Measurements from ENCODE around the gene OR13J1.
"Not testable (repeated sequence)": the region's sequence is repeated elsewhere in the genome, so short reads cannot be mapped to it uniquely, and the experiment has no call there.

The OR13J1 gene, protein sequence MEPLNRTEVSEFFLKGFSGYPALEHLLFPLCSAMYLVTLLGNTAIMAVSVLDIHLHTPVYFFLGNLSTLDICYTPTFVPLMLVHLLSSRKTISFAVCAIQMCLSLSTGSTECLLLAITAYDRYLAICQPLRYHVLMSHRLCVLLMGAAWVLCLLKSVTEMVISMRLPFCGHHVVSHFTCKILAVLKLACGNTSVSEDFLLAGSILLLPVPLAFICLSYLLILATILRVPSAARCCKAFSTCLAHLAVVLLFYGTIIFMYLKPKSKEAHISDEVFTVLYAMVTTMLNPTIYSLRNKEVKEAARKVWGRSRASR

DNA sequence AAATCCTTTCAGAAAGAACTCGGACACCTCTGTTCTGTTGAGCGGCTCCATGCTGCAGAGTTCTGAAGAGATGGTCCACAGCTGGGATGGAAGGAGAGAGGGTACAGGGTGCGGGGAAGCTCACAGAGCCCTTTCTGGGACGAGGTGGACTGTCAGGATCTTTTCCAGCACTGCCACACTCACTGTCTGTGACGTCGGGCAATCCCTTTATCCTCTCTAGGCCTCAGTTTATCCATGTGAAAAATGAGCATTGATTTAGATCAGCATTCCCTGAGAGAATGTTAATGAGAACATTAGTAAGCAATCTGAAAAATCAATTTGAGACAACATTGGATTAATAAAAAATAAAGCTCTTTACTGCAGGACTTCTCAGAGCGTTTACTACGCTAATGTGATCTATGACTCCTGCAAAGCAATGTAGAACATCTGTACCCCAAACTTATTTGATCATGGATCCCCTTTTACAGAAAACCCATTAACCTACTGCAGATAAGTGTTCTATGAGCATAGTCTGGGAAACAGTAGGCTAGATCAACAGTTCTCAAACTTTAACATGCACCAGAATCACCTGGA is at the start of gene OR13J1:
TSS of gene OR13J1 (minus strand) at position 51 of the 573 bp plus-strand sequence. CDS start at position 51, 0 bp downstream.
- no peak for DNase-seq

- DNase-seq: no peak
These were observed 49.2 kb upstream of the OR13J1 start for GRCh38 chr9:35919212-35920008.

DNA sequence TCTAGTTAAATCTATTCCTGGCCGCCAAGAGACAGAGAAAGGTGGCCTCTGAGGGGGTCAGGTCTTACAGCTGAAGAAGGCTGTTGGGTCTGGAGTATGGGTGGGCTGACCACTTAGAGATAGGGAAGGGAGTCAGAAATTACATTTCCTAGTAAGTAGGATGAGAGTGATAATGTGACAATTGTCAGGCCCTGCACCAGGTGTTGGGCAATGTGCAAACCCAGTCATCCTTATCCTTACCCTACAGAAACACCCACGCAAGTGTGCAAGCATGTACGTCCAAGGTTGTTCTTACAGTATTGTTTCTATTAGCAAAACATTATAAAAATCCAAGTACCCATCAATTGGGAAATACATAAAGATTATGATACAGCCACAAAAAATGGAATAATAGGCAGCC is 48.6 kb upstream of the OR13J1 start:
- no peak for DNase-seq

DNA sequence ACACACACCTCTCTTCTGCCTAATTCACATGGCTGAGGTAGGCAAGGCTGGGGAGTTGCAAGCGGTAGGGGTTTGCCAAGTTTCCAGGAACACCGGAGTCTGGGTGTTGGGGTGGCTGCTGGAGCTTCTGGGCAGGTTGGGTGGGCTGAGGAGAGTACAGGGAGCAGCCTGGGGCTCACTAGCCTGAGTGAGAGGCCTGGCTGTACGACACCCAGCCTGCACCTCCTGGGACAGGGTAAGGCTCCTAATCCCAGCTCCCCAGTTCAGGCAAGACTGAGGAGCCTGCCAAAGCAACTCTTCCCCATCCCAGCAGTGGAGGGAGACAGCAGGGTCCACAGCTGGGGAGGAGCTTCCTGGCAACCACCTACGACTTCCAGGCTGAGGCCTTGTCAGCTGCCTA is 47.1 kb upstream of the OR13J1 start:
- no peak for DNase-seq

DNA sequence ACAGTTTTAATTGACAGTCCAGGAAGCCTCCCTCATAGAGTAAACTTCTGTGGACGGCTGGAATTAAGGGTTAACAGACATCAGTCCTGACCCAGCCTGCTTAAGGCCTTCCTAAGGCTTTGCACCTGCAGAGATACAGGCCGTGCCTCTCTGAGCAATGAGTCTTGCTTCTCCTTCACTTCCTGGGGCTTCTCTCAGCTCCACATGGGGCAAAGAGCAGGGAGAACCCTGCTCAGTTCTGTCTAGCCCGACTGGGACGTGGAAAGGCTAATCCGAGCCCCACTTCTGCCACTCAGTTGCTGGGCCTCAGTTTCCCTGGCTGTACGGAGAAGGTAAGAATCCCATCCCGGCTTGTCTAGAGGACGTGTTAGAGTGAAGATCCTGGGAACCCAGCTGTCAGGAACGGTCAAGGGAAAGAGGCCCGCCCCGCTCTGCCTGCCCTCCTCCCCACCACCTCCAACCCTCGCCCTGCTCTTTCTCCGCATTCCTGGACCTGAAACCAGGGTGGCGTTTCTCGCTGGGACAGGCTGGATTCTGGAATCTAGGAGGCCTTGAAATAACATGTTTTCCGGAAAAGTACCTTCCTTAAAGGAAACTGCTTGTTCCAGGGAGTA is 45.6 kb upstream of the OR13J1 start:
- DNase-seq: no peak

DNA sequence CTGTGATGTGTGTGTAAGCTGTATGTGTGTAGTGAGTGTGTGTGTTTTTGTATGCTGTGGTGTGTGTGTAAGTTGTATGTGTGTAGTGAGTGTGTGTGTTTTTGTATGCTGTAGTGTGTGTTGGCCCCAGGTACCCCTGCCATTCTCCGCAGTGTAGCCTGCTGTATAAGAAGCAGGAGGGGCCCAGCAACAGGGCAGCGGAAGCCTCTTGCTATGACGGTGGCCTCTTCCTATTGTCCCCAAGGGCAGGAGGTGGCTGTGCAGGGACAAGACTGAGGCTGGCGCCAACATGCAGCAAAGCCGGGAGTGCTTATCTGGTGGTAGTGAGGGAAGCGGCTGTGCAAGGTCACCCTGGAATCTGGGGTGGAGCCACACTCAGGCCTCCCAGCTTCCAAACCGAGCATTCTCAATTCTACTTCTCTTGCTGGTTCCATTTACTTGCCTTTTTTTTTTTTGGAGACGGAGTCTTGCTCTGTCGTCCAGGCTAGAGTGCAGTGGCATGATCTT is 44.2 kb upstream of the OR13J1 start:
- DNase-seq: no peak

GRCh38 chr9:35913429-35913828 is 43.2 kb upstream of the OR13J1 start:
- not testable (repeated sequence) for DNase-seq

DNA sequence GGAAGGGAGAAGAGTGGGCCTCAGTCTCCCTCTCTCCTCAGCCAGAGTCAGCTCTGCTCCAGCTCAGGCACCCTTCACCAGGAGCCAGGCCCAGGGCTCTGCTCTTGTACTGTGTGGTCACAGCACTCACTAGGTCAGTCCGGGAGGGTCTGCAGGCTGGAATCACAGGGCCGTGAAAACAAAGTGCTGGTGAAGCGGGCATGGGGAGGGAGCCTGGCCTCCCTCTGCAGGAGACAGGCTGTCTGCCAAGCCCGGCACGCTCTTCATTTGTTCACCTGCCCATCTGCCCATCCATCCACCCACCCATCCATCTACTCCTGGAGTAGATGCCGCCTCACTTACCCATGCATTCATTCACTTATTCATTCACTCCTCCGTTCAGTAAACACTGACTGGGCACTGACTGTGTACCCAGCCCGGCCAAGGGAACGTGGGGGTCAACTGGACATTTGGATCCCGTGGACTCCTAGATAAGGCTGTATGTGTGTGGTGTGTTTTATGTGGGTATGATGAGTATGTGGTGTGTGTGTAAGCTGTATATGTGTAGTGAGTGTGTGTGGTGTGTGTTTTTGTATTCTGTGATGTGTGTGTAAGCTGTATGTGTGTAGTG is 42.7 kb upstream of the OR13J1 start:
- DNase-seq: no peak

GRCh38 chr9:35911690-35912089 is 41.5 kb upstream of the OR13J1 start:
- DNase-seq: no peak

DNA sequence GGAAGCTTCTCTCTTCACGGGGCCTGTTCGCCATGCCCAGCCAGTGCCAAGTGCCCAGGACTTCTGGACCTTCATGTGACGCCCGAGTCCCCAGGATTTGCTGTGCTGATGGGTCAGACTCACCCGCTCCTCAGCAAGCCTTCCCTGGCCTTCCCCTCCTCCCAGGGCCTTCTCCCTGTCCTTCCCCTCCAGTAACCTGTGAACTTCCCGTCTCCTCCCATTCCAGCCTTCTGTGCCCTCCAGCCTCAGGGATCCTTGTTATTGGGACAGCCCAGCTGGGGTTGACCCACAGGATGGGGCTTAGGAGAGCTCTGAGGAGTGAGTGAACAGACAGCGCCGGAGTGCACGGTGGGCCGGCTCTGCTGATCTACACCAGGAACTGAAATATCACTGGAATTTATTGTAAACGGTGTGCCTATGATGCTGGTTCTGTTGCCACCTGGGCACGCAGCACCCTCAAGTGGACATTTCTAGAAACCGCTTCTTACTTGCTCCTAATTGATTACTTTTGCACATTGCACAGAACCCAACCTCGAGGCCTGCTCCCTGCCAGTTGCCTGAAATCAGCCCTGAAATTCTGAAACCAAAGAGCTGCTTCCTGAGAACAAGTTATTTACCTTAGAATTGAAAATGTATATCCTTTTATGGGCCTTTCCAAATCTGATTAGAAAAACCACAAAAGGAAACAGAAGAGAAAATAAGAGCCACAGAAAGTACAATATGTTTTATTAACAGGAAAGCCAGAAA is 40.6 kb upstream of the OR13J1 start:
- no peak for DNase-seq

DNA sequence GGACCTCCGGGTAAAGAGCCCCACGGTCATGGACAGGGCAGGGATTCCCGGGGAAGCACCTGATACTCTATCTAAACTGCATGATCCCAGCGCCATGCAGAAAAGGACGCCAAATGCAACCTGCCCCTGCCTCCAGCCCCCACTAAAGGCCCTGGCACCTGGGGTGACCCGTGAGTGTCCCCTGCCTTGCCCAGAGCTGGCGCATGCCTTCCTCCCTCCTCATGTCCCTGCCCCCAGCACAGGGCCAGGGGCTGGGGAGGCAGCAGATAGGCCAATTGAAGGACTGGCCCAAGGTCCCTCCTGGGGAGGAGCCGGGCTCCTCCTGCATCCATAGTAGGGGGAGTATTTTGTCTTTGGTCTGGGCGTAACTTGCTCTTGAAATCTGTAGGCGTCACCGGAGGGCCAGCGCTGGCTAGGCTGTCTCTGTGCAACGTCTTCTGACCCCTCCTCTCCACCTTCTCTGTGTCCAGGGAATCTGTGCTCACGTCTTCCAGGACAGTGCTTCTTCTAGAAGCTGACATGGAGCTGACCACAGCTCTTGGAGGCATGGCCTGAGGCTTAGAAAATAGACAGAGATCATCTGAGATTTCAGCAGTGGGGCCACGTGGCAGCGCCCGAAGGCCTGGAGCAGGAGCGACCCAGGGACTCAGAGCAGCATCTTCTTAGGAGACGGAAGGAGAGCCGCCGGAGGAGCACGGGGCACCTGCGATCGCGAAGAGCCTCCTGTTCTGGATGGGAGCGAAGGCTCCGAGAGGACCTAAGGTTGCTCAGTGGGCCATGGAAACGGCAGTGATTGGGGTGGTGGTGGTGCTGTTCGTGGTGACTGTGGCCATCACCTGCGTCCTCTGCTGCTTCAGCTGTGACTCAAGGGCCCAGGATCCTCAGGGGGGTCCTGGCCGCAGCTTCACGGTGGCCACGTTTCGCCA is 39.7 kb upstream of the OR13J1 start:
- no peak for DNase-seq

- no peak for DNase-seq
These were observed 39.1 kb upstream of the OR13J1 start, which contains the start of gene SPAAR for GRCh38 chr9:35909274-35909673. Gene SPAAR (plus strand): TSS chr9:35909490. CDS start chr9:35910464, 974 bp downstream.

GRCh38 chr9:35908504-35909125 is 38.4 kb upstream of the OR13J1 start:
- DNase-seq: peak in 2 of 58 donors; percentile 19 to 54

DNA sequence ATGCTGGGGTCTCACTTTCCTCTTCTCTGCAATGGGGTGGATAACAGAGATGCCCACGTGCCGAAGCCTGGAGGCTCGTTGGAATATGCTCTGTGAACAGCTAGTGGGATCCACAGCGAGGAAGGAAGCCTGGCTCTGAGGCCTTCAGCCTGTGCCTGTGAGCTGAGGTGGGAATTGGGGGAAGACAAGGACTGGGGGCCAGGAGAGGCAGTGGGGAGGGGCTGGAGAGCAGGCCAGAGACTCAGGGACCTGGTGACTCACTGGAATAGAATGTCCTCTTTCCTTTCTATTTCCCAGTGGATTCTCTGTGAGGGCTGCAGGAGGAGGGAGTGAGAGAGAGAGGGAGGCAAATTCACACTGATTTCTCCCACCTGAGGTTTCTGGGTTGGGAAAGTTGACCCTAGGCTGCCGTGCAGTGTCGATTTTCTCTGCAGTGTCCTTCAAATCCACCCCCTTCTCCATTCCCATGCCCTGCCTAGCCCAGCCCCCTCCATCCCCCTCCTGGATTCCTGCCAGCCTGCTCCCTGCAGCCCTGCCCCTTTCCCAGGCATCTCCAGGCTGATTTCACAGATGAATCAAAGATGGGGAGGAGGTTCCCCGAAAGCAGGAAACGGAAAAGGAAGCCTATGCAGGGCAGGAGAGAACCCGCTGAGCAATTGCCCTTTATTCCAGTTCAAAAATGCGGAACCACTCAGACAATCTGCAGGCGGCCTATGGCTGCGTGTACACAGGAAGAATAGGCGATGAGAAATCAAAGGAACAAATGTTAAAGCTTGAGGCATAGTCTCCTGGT is 37.7 kb upstream of the OR13J1 start:
- DNase-seq: peak in 7 of 58 donors; percentile 13 to 54 (median 29)

DNA sequence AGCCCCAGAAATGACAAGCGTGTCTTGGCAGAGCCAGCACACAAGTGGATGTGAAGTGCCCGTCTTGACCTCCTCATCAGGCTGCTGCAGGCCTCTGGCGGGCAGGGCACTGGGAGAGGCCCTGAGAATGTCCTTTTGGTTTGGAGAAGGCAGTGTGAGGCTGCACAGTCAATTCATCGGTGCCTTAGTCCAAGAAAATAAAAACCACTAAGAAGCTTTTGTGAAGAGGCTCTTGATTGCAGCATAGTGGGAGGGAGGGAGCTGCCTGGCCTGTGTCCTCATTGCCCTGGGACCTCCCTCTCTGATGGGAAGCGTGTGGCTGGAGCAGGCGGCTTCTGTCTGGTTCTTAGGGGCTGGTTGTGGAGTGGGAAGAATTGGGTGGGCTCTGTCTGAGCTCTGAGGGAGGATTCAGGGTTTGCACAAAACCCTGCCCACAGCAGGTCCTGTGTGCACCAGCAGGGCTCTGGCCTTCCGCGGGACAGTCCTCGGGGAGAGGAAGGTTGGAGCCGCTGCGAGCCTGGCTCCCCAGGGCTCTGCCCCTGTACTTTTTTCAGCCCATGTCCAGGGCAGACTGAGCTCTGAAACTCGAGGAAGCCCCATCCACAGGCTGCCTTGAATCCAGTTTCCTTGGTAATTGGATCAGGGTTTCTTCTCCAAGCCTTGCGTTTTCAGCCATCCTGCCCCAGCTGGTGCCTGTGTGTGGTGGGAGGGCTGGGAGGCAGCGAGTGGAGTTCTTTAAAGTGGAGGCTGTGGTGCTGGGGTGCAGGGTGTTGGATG is 36.9 kb upstream of the OR13J1 start:
- peak in 1 of 58 donors; percentile 43 for DNase-seq

- DNase-seq: peak in 8 of 58 donors; percentile 14 to 45 (median 22)
These were observed 35.9 kb upstream of the OR13J1 start, which contains the start of gene HRCT1 for GRCh38 chr9:35905912-35906679. Gene HRCT1 (plus strand): TSS chr9:35906202. CDS start chr9:35906288, 86 bp downstream.
